B cell (primary cell): ENCODE data around the gene MSH4.
"Not testable (repeated sequence)": the region's sequence is repeated elsewhere in the genome, so short reads cannot be mapped to it uniquely, and the experiment has no call there.

ENCODE experiments used
- CTCF ChIP-seq: fragments of 200-600 bp; IDR thresholded peaks from one replicate; pipeline ENCODE4 v1.8.0; 2022; ENCODE audit warnings: antibody characterized with exemption, mild to moderate bottlenecking
- EZH2 ChIP-seq: IDR thresholded peaks from 2 replicates; pipeline ENCODE4 v1.6.1; 2012; ENCODE audit warnings: borderline replicate concordance, low read depth, mild to moderate bottlenecking, moderate library complexity, low read length; ENCODE audit not compliant: insufficient read depth, poor library complexity, severe bottlenecking

GRCh38 chr1:75777812-75778211, 18.9 kb upstream of the MSH4 start:
- not testable (repeated sequence) for TF ChIP-seq CTCF, EZH2
